WTC11 (cell line): ENCODE data around the gene NAT8. TPM values are rescaled to one million over a fixed set of nuclear protein-coding genes. Genes with fewer than 3 reads are reported as not detected.
"Not testable (repeated sequence)": the region's sequence is repeated elsewhere in the genome, so short reads cannot be mapped to it uniquely, and the experiment has no call there.

Experiments
- ATAC-seq: fragments of 200-7000 bp; cut with Tn5 transposase; 2 replicates; pipeline ENCODE4 v1.10.0; 2021; ENCODE audit warnings: mild to moderate bottlenecking, moderate library complexity
- CTCF ChIA-PET: fragments of 300-600 bp; sonication (Branson Sonifier 250); formaldehyde crosslinking; loops from one replicate; lab custom pipeline; 2021; ENCODE audit warnings: antibody characterized with exemption; lab: Charles Lee
- POLR2A ChIA-PET: fragments of 350-600 bp; sonication (Branson Sonifier 250); formaldehyde crosslinking; loops from one replicate; lab custom pipeline; 2021; ENCODE audit warnings: antibody characterized with exemption; lab: Charles Lee
- DNase-seq: peaks from one replicate; pipeline ENCODE4 v3.0.0; 2021; ENCODE audit warnings: low spot score
- H3K27ac Mint-ChIP-seq: 2 replicates; pipeline ENCODE4 v1.8.0; 2021; ENCODE audit warnings: mixed read lengths
- H3K27me3 Mint-ChIP-seq: 2 replicates; pipeline ENCODE4 v1.8.0; 2021; ENCODE audit warnings: low read depth, mild to moderate bottlenecking, moderate library complexity, mixed read lengths
- H3K36me3 Mint-ChIP-seq: 2 replicates; pipeline ENCODE4 v1.8.0; 2021; ENCODE audit warnings: mixed read lengths
- H3K4me1 Mint-ChIP-seq: 2 replicates; pipeline ENCODE4 v1.8.0; 2022; ENCODE audit warnings: mixed read lengths
- H3K4me3 Mint-ChIP-seq: 2 replicates; pipeline ENCODE4 v1.8.0; 2021; ENCODE audit warnings: mild to moderate bottlenecking, moderate library complexity, mixed read lengths
- H3K9me3 Mint-ChIP-seq: 2 replicates; pipeline ENCODE4 v1.8.0; 2021; ENCODE audit warnings: mixed read lengths
- CDX4 ChIP-seq: fragments of 250-450 bp; sonication (Bioruptor Pico); IDR thresholded peaks from 2 replicates; pipeline ENCODE4 v1.9.0; 2021; ENCODE audit warnings: moderate library complexity, mild to moderate bottlenecking, inconsistent platforms, borderline replicate concordance
- GRHL2 ChIP-seq: fragments of 250-450 bp; sonication (Bioruptor Pico); IDR thresholded peaks from 2 replicates; pipeline ENCODE4 v1.8.0; 2022; ENCODE audit warnings: mild to moderate bottlenecking, moderate library complexity; ENCODE audit not compliant: insufficient replicate concordance, severe bottlenecking
- GTF2I ChIP-seq: fragments of 250-450 bp; sonication (Bioruptor Pico); conservative IDR thresholded peaks from 2 replicates; pipeline ENCODE4 v1.4.0; 2021; ENCODE audit warnings: mild to moderate bottlenecking
- HMGA2 ChIP-seq: fragments of 250-450 bp; sonication (Bioruptor Pico); IDR thresholded peaks from 2 replicates; pipeline ENCODE4 v1.4.0; 2021; ENCODE audit warnings: mild to moderate bottlenecking, moderate library complexity
- JUN ChIP-seq: sonication (generic); formaldehyde crosslinking; IDR thresholded peaks from 2 replicates; pipeline ENCODE4 v1.8.0; 2023; ENCODE audit warnings: mild to moderate bottlenecking, missing genetic modification reagents
- MAX ChIP-seq: sonication (generic); formaldehyde crosslinking; IDR thresholded peaks from 2 replicates; pipeline ENCODE4 v1.8.0; 2022; ENCODE audit warnings: mild to moderate bottlenecking, missing genetic modification reagents
- MLX ChIP-seq: sonication (generic); formaldehyde crosslinking; IDR thresholded peaks from 2 replicates; pipeline ENCODE4 v1.8.1; 2023; ENCODE audit warnings: mild to moderate bottlenecking, missing genetic modification reagents, moderate library complexity
- NFATC4 ChIP-seq: fragments of 250-450 bp; sonication (Bioruptor Pico); IDR thresholded peaks from 2 replicates; pipeline ENCODE4 v1.9.0; 2021; ENCODE audit warnings: mild to moderate bottlenecking
- NR3C1 ChIP-seq: sonication (generic); formaldehyde crosslinking; conservative IDR thresholded peaks from 2 replicates; pipeline ENCODE4 v1.8.1; 2023; ENCODE audit warnings: low read depth, mild to moderate bottlenecking, missing genetic modification reagents
- TCF7 ChIP-seq: sonication (generic); formaldehyde crosslinking; IDR thresholded peaks from 2 replicates; pipeline ENCODE4 v1.8.0; 2022; ENCODE audit warnings: mild to moderate bottlenecking, low read depth, missing genetic modification reagents, moderate library complexity
- TEAD4 ChIP-seq: sonication (generic); formaldehyde crosslinking; IDR thresholded peaks from 2 replicates; pipeline ENCODE4 v1.8.0; 2022; ENCODE audit warnings: mild to moderate bottlenecking, missing genetic modification reagents
- ZMAT4 ChIP-seq: fragments of 250-450 bp; sonication (Bioruptor Pico); IDR thresholded peaks from 2 replicates; pipeline ENCODE4 v1.9.0; 2021; ENCODE audit warnings: mild to moderate bottlenecking
- ZNF416 ChIP-seq: fragments of 250-450 bp; sonication (Bioruptor Pico); IDR thresholded peaks from 2 replicates; pipeline ENCODE4 v1.9.0; 2021; ENCODE audit warnings: mild to moderate bottlenecking, inconsistent platforms
- total RNA-seq: library from RNA; stranded (reverse); gene quantifications from 3 replicates; pipeline ENCODE4 v1.2.3, GENCODE V29; 2021
- TF ChIP-seq, protein P1 (sequence below): sonication (generic); formaldehyde crosslinking; conservative IDR thresholded peaks from 2 replicates; pipeline ENCODE4 v1.8.1; 2023; ENCODE audit warnings: mild to moderate bottlenecking, low read depth, missing genetic modification reagents, moderate library complexity
- TF ChIP-seq, protein P2 (sequence below): fragments of 200-600 bp; IDR thresholded peaks from 2 replicates; pipeline ENCODE4 v1.8.0; 2022; ENCODE audit warnings: antibody characterized with exemption

NAT8 gene
- total RNA-seq, 1 experiment from 2014 or later: not detected

GRCh38 chr2:73603099-73603588 lies 39.1 kb downstream of the NAT8 start:
- H3K4me1 Mint-ChIP-seq, H3K36me3 Mint-ChIP-seq, POLR2A ChIA-PET, CTCF ChIA-PET, ATAC-seq, H3K27ac Mint-ChIP-seq, DNase-seq, H3K27me3 Mint-ChIP-seq, H3K9me3 Mint-ChIP-seq, H3K4me3 Mint-ChIP-seq: not testable (repeated sequence)

GRCh38 chr2:73601780-73602179 lies 40.4 kb downstream of the NAT8 start:
- ATAC-seq (no peak), DNase-seq (no peak)
- no peaks in the 10 kb centered on the region for H3K9me3 Mint-ChIP-seq
- CTCF ChIA-PET: no interaction called here
- H3K4me3 Mint-ChIP-seq: no peak overlapping the region
- POLR2A ChIA-PET: no interaction called here
- no peaks in the 10 kb centered on the region for H3K27me3 Mint-ChIP-seq
- H3K27ac Mint-ChIP-seq: no peak overlapping the region
- TF ChIP-seq, protein P1, sequence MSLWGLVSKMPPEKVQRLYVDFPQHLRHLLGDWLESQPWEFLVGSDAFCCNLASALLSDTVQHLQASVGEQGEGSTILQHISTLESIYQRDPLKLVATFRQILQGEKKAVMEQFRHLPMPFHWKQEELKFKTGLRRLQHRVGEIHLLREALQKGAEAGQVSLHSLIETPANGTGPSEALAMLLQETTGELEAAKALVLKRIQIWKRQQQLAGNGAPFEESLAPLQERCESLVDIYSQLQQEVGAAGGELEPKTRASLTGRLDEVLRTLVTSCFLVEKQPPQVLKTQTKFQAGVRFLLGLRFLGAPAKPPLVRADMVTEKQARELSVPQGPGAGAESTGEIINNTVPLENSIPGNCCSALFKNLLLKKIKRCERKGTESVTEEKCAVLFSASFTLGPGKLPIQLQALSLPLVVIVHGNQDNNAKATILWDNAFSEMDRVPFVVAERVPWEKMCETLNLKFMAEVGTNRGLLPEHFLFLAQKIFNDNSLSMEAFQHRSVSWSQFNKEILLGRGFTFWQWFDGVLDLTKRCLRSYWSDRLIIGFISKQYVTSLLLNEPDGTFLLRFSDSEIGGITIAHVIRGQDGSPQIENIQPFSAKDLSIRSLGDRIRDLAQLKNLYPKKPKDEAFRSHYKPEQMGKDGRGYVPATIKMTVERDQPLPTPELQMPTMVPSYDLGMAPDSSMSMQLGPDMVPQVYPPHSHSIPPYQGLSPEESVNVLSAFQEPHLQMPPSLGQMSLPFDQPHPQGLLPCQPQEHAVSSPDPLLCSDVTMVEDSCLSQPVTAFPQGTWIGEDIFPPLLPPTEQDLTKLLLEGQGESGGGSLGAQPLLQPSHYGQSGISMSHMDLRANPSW (CRISPR knock-in tag): no peak
- TF ChIP-seq HMGA2 (CRISPR knock-in tag) (no peak), JUN (CRISPR knock-in tag) (no peak), GRHL2 (no peak), TEAD4 (CRISPR knock-in tag) (no peak), CDX4 (CRISPR knock-in tag) (no peak), ZNF416 (CRISPR knock-in tag) (no peak), NR3C1 (no peak), NFATC4 (CRISPR knock-in tag) (no peak), MAX (CRISPR knock-in tag) (no peak), GTF2I (no peak)
- TF ChIP-seq, protein P2, sequence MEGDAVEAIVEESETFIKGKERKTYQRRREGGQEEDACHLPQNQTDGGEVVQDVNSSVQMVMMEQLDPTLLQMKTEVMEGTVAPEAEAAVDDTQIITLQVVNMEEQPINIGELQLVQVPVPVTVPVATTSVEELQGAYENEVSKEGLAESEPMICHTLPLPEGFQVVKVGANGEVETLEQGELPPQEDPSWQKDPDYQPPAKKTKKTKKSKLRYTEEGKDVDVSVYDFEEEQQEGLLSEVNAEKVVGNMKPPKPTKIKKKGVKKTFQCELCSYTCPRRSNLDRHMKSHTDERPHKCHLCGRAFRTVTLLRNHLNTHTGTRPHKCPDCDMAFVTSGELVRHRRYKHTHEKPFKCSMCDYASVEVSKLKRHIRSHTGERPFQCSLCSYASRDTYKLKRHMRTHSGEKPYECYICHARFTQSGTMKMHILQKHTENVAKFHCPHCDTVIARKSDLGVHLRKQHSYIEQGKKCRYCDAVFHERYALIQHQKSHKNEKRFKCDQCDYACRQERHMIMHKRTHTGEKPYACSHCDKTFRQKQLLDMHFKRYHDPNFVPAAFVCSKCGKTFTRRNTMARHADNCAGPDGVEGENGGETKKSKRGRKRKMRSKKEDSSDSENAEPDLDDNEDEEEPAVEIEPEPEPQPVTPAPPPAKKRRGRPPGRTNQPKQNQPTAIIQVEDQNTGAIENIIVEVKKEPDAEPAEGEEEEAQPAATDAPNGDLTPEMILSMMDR: no peak
- TF ChIP-seq, all 79 proteins: peak for 0
- Mint-ChIP-seq H3K36me3 (peaks cover 7% of the 10 kb centered on the region; the same call in 1 of the 2 replicates), H3K4me1 (no peaks in the 10 kb centered on the region)

GRCh38 chr2:73594251-73594650 lies 48.0 kb downstream of the NAT8 start:
- H3K27me3 Mint-ChIP-seq: no peaks in the 10 kb centered on the region
- H3K27ac Mint-ChIP-seq: no peak overlapping the region
- ATAC-seq (no peak), DNase-seq (no peak)
- peaks cover 12% of the 10 kb centered on the region for H3K9me3 Mint-ChIP-seq
- no peak overlapping the region for H3K4me3 Mint-ChIP-seq
- CTCF ChIA-PET: no interaction called here
- TF ChIP-seq TCF7 (no peak), ZMAT4 (no peak), MLX (no peak)
- TF ChIP-seq, all 79 proteins: peak for 0
- H3K36me3 Mint-ChIP-seq: peaks cover 8% of the 10 kb centered on the region
- no peaks in the 10 kb centered on the region for H3K4me1 Mint-ChIP-seq
- POLR2A ChIA-PET: no interaction called here
